Measurements from ENCODE around the gene TENM4. TPM values are rescaled to one million over a fixed set of nuclear protein-coding genes. Genes with fewer than 3 reads are reported as not detected.
"Not testable (repeated sequence)": the region's sequence is repeated elsewhere in the genome, so short reads cannot be mapped to it uniquely, and the experiment has no call there.

Gene TENM4
- total RNA-seq, 1 donor from 2014 or later: 7.3 TPM

DNA sequence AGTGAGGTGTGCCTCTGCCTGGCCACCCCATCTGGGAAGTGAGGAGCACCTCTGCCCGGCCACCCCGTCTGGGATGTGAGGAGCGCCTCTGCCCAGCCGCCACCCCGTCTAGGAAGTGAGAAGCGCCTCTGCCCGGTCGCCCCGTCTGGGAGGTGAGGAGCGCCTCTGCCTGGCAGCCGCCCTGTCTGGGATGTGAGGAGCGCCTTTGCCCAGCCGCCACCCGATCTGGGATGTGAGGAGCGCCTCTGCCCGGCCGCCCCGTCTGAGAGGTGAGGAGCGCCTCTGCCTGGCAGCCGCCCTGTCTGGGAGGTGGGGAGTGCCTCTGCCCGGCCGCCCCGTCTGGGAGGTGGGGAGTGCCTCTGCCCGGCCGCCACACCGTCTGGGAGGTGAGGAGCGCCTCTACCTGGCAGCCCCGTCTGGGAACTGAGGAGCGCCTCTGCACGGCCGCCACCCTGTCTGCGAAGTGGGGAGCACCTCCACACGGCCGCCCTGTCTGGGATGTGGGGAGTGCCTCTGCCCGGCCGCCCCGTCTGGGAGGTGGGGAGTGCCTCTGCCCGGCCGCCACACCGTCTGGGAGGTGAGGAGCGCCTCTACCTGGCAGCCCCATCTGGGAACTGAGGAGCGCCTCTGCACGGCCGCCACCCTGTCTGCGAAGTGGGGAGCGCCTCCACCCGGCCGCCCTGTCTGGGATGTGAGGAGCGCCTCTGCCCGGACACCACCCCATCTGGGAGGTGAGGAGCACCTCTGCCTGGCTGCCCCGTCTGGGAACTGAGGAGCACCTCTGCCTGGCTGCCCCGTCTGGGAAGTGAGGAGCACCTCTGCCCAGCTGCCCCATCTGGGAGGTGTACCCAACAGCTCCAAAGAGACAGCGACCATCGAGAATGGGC is 561.5 kb downstream of the TENM4 start:
- not testable (repeated sequence) for DNase-seq (ENCODE audit: extremely low read depth, low read depth, low spot score)

DNA sequence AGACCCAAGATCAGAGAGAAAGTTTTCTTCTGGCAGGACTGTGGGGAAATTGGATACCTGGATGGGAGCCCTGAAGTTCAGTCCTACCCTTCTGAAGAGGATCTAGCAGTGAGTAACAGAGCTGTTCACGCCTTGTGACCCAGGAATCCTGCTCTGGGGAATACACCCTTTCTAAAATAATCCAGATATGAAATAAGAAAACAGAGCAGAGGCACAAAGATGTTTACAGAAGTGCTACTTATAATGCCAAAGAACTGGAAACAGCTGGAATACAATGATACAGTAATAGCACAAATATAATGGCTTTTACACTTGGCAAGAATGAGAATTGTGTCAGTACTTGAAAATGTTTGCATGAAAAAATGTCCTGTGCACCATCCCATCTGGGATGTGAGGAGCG is 562.2 kb downstream of the TENM4 start:
- DNase-seq (ENCODE audit: extremely low read depth, low read depth, low spot score): no peak

DNA sequence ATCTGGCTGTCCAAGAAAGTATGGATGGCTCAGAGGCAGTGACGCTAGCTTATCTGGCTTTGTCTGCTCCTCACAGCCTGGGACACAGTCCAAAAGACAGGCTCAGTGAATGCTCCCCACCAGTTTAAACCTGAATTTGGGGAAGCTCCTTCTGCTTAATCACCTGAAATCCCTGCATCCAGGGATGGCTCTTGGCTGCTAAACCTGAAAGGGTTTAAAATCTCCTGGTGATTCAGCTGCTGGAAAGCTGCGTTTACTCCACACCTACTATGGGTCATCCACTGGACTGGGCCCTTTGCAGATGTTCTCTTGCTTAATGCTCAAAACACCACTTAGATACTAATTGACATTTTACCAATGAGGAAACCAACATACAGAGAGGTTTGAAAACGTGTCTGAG is 564.2 kb downstream of the TENM4 start:
- no peak for DNase-seq (ENCODE audit: extremely low read depth, low read depth, low spot score)

DNA sequence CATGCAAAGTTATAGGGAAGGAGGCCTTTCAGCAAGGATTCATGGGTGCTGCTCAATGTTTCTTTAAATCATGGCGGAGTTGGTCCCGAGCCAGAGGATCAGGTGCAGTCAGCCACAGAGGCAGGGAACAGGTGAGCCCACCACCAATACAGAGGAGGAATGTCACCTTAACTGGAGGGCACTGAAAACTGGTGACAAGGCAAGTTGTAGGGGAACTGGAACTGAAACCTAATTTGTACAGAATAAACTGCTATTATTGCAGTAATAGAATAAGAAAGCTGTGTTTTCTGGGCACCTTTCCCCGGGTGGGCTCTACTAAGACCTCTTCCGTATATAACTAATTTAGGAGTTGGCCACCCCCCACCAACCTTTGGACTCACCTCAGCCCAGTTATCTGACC is 570.2 kb downstream of the TENM4 start:
- DNase-seq (ENCODE audit: extremely low read depth, low read depth, low spot score): no peak

DNA sequence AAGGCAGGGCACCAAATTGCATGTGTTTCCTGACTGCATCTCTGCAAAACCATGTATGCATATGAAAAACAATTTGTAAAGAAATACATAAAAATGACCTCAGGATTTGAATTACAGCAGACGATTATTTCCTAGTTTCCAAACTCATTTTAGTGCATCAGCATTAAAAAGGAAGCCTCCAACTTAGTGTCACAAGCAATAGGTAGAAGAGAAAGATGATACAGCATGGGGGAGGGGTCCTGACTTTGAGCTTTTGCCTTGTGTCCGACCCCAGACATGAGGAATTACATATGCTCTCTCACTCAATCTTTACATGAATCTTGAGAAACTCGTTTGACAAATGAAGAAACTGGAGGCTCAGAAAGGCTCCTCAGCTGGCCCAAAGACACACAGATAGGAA is 571.5 kb downstream of the TENM4 start:
- no peak for DNase-seq (ENCODE audit: extremely low read depth, low read depth, low spot score)

DNA sequence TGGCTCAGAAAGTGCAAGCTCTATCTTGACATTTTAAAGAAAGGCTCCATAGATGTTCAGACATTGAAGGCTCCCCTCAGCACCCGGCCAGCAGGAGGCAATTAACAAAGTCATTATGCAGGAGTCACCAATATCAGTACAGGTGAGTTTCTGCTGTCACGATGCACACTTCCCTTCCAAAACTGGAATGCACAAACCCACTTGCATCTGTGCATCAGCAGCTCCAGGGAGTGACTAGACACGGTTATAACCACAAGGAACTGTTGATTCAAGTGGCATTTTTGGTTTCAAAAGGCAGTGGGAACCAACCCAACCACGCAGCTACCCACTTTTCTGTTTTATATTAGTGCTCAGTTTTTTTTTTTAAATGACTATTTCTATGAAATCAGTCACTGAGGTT is 572.3 kb downstream of the TENM4 start:
- no peak for DNase-seq (ENCODE audit: extremely low read depth, low read depth, low spot score)

DNA sequence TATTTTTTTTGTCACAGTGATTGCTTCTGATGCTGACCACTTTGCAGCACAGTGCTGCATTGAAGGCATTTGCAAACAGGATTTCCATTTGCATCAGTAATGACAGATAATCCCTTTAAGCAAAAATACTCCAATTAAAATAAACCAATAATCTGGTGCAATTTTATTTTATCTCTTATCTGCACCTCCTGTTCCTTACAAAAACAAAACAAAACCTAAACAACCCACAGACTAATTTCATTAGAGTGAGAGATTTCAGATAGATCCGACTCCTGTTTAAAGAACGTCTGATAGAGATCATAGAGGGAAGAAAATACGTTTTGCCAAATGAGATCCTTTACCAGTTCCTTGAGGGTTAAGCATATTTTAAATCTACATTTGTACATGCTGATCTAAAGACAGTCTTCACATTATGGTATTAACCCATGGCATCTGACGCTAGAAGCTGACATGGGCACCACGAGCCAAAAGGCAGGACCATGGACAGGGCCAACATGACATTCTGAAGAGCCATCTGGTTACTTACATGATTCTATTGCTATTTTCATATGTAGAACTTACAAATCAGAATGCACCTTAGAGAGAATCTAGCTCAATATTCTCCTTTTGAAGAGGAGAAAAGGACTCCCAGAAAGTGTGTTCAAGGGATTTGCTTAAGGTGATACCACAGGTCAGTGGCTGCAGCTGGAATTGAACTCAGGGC is 580.0 kb downstream of the TENM4 start:
- DNase-seq (ENCODE audit: extremely low read depth, low read depth, low spot score): no peak

DNA sequence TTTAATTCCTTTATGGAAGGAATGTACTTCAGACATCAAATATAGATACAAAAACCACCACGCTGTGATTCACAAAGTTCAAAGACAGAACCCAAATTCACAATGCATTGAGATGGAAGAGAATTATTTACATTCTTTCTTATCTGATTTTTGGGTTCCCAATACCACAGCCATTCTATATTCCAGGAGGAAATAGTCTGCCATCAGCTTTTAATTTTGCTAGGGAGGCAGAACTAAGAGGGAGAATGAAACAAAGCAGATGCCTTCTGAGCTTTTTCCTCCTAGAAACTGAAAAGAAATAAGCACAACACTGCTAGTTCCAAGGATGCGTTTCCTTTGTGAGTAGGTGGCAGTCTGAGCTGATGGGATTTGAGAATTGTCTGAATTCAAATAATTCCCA is 583.1 kb downstream of the TENM4 start:
- no peak for DNase-seq (ENCODE audit: extremely low read depth, low read depth, low spot score)

DNA sequence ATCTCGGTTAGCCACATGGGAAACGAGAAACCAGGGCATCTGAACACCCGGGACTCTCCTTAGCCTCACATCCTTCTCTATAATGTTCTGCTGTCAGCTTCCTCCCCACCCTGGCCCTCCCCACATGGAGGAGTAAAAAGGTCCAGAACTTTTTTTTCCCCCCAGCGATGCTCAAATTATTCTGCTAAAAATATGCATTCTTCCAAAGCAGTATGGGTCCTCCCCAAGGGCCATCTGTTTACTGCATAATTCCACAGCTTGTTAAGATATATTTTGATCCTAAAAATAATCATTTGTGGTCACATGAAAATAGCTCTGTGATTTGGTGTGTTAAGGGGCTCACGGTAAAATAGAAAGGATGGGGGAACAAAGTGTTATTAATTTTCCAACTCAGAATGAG is 584.6 kb downstream of the TENM4 start:
- no peak for DNase-seq (ENCODE audit: extremely low read depth, low read depth, low spot score)

DNA sequence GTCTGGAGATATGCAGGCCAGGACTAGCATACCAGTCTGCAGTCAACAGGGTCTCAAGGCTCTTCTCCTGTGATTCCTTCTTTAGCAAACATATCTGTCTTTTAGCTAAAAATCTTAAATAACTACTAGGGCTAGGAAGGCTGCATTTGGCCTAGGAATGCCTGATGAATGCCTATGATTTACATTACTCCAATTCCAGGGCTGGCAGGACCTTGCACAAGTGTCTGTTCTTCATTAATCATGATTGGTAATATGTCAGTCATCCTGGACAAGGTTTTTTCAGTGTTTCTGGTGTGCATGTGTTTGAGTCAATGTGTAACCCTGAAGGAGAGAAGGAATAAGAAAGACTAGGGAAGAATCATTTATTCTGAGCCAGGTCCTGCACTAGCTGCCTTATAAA is 585.7 kb downstream of the TENM4 start:
- DNase-seq (ENCODE audit: extremely low read depth, low read depth, low spot score): no peak

DNA sequence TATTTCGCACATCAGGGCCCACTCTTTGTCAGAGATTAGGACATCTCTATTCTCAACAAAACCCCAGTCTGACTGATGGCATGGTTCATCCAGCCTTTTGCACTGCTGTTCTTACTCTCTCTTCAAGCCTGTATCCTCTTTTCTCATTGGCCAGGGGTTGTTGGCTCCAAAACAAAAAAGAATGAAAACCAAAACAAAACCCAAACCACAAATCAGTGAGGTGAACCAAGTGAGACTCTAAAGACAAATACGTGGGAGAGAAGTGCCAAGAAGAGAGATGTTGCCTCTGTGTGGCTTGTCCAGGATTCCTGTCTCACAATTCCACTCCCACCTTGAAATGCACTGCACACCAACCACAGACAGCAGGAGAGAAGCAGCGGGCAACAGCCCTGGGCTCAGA is 587.3 kb downstream of the TENM4 start:
- DNase-seq (ENCODE audit: extremely low read depth, low read depth, low spot score): no peak

DNA sequence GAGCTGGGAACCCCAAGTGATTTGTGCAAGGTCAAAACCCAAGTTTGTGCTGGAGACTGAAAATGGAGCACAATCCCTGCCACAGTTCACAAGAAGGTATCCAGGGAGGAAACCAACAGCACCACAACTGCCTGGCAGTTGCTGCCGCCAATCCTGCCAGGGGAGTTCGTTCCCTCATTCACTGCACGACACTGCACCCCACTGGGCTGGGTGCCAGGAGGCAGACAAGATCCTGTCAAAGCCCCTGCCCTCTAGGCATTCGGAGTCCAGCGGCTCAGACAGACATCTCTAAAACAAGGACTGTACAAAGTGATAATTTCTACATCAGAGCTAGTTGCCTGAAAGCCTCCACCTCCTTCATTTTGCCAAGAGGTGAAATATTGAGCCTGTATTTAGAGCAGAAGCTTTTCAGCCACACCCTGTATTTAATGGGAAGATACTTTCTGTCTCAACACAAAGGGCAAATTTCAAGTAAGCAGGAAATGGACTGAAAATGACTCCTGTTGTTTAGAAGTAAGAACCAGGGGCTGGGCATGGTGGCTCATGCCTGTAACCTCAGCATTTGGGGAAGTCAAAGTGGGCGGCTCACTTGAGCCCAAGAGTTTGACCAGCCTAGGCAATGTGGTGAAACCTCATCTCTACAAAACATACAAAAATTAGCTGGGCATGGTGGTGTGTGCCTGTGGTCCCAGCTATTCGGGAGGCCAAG is 588.8 kb downstream of the TENM4 start:
- no peak for DNase-seq (ENCODE audit: extremely low read depth, low read depth, low spot score)

DNA sequence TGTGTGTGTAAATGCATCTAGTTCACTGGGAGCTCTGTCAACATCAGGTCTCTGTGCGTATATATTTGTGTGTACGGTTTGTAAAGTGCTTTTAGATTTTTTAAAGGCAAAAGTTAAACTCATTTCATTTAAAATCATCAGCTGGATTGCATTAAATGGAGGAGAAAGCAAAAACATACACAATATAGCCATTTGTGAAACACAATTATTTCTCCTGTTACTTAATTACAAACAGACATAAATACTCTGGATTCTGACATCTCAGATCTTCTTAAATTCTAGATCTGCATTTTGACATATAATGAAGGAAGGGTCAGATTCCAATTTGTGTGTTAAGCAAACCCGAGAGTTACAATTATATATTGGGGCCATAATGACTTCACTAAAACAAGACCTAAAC is 590.8 kb downstream of the TENM4 start:
- no peak for DNase-seq (ENCODE audit: extremely low read depth, low read depth, low spot score)

DNA sequence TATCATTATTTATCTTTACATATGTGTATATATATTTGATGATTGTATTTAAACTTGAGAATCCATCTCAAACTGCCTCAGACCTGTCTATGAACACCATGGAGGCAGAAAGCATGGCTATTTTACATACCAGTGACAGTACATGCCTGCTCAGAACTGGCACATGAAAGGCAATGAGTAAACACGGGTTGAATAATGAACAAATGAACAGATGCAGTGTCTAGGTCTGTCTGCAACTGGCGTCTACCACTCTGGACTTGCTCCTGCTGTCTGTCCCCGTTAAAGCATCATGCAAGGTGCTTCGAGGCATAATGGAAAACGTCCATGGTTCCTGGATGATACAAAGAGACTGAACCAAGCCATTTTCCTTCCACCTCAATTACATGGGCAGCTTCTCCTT is 594.6 kb downstream of the TENM4 start:
- no peak for DNase-seq (ENCODE audit: extremely low read depth, low read depth, low spot score)

DNA sequence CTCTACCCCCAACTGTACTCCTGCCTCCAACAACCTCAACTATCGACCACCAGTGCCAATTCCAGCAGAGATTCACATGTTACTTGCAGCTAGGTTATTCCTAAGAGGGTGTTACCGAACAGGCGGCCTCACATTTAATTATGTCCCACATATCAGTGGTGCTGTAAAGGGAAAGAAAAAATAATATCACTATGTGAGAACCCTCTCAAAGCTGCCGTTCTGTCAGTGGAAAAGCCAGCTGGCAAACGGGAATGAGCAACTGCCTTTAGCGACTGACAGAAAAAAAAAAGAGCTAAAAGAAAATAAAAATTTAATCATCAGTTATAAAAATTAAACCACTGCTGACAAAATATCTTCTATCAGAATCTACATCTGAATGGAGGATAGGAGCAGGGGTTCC is 595.3 kb downstream of the TENM4 start:
- DNase-seq (ENCODE audit: extremely low read depth, low read depth, low spot score): no peak

DNA sequence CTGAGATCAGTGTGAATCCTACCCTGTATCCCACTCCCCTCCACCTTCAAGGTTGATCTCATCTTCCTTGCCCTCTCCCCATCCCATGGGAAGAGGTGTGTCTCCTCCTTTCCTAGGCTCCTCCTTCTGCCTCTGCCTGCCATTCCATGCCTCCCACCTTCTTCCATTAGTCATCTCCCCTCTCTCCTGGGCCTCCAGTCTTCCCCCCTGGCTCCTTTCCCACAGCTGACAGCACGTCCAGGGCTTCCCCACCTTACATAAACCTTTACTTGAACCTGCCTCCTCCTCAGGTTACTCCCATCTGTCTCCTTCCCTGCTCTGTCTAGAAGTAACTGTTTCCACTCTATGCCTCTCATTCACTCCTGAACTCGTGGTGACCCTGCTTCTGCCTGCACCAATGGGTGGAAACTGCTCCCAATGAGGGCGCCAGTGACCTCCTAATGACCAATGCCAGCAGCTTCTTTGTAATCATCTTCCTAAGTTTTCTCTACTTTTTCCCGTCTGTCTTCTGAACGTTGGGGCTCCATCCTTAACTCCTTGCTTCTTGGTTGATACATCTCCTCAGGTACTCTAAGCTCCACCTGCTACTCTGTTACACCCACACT is 599.3 kb downstream of the TENM4 start:
- no peak for DNase-seq (ENCODE audit: extremely low read depth, low read depth, low spot score)

DNA sequence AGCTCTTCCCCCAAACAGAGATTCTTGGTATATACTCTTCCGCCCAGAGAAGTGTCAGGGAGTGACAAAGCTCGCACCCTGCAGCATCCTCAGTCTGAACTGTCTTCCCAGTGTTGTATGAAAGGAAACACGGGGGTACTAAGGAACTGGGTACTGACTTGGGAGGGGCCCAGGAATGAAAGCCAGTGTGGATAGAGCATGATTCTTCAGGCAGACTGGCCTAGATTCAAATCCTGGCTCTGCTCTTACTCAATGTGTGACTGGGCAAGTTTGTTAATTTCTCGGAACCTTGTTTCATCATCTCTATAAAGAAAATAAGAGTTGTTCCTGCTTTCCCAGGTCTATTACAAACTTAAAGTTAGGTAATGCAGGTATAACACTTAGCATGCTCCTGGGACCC is 600.2 kb downstream of the TENM4 start:
- DNase-seq (ENCODE audit: extremely low read depth, low read depth, low spot score): no peak

DNA sequence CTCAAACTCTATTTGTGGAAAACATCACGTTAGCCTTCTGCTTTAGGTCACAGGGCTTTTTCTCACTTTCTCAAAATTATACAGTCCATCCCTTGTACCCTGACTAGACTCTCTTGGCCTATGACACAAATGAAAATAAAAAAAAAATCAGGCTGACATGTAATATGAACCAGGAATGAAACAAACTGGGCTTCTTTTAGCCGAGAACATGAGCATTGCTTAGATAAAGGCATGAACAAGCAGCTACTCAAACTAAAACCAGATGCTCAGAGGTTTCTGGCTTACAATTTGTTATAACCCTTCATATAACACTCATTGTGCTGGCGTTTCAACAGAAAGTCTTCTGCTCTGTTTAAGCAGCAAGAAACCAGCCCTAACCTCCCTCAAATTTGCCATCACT is 600.6 kb downstream of the TENM4 start:
- no peak for DNase-seq (ENCODE audit: extremely low read depth, low read depth, low spot score)

DNA sequence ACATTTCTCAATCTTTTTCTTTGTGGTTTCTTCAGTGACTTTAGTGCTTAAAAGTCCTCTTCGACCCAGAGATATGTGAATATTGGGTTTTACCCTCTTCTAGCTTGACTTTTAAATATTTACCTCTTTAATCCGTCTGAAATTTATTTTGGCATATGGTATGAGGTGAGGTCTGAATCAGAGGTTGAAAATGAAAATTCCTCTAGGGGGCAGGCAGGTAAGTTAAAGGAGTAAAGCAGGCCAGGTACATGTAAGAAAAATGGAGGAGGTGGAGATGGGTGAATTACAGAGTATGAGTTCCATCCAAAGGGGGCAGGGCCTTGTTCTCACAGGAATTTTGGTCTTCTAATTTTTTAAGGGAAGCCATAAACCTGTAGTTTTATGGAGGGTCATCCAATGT is 602.4 kb downstream of the TENM4 start:
- DNase-seq (ENCODE audit: extremely low read depth, low read depth, low spot score): no peak

DNA sequence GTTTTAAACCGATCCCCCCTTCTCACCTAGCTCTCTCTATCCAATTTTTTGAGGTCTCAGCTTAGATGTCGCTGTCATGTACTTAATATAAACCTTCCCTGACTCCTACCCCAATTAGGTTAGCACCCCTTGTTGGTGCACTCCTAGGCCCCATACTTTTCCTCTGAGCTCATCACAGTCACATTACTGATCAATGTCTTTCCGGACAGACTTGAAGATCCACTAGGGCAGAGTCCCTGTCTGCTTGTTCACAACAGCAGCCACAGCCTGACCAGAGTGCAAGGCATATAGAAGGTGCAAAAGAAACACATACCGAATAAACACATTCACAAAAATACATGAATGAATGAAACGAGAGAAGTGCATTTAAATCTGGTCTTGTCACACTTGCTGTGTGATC is 605.2 kb downstream of the TENM4 start:
- DNase-seq (ENCODE audit: extremely low read depth, low read depth, low spot score): no peak

DNA sequence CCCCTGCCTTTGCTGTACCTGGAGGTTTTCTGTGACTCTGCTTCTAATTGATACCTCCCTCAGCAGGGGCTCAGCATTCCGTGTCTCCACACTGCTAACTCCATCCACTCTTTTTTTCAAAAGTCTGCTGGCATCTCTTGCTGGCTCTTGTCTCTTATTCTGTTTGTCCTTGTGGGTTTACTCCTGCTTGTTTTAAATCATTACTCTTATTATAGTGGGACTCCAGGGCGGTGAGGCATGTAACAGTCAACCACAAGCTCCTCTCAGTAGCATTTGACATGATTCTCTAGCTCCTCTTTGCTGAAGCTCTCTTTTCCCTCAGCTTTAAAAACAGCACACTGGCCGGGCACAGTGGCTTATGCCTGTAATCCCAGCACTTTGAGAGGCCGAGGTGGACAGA is 605.9 kb downstream of the TENM4 start:
- no peak for DNase-seq (ENCODE audit: extremely low read depth, low read depth, low spot score)

Measured in glomerular endothelial cell (primary cell).